ENCODE measurements around the gene ARID5B.

ARID5B gene

DNA sequence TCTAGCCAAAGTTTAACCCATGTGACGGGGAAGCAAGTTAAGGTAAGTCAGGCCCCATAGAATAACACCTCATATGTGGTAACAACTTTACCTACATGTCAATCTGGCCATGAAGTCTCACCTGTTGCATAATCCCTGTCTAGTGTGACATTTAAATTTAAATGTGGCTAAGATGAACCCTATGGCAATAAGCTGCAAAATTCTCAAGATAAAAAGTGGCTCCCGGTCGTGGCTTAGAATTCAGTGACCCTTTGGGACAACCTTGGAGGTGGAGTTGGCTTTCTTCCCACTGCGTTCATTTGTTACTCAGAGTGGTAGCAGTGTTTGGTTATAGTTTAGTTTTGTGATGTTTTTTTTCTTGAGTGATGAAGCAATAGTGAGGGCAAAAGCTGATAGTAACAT is 90.6 kb downstream of the ARID5B start:
- no peak for DNase-seq

DNA sequence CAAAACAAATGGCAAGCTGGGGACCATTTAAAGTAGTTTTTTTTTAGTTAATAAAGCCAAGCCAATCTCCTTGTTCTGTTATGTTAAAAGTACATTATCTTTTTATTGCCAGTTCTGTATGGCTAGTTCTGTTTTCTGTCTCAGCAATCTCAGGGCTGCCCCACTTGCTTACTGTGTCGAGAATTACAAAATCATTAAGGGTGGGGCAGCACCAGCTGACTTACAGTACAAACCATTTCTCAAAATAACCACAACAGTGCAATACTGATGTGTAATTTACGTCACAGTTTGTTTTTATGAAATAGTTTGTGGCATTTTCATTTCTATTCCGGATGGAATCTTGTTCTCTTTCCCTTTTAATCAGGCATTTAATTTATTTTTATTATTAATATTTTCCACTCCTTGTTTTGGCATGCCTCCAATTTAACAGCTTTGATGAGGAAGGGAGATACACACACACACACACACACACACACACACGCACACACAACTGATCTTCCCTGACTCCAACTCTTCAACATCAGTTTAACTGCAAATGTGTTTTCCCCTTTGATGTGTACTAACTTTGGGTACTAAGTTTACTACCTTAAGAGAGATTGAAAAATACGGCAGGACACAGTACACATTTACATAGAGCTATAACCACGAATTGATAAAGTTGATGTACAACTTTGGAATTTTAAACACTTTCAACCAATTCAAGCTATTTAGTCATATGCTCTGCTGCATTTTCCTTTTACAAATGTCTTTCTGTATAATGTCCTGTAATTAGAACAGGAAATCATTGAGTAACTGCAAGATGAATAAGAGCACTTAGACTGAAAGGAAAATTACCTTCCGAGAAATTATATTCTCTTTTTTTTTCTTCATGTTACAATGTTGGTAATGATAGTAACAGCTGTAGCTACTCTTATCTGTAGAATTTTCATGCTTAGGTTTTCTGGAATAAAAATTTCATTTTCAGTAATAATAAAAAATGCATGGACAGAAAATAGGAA is 91.5 kb downstream of the ARID5B start:
- peak; percentile 70 for DNase-seq

GRCh38 chr10:61993711-61994401 is 92.4 kb downstream of the ARID5B start:
- DNase-seq = peak; percentile 80

DNA sequence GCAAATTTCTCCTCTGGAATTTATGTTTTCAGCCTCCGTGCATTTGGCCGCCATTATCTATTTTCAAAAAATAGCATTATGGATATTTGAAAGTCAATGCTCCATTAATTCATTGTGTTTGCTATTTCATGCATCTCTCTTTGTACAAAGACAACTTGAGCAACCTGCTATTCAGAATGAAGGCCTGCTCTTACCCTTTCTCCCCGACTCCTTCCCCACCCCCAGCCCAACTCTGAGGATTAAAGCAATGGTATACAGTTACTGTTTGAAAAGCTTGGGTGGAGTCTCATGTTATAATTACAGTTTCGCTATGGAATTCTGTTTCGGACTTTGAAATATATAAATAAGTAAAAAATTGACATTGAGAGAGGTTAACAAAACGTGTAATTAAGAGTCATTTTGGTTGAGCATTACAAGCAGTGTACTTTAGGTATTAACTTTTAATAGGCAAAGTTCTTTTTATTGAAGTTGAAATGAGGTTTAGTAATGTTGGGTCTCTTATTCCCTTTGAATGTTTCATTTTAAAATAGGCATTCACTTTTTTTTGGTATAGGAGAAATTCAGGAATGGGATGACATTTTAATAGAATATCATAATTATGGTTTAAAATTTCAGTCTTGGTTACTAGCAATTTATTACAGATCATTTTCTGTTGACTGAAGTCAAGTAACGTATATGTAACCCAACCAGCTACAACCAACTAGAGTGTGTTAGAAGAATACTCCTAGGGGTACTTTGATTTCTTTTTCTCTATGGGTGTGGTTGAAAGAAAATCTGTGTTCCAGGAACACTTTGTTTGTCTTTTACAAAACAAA is 93.1 kb downstream of the ARID5B start:
- DNase-seq = peak; percentile 52

DNA sequence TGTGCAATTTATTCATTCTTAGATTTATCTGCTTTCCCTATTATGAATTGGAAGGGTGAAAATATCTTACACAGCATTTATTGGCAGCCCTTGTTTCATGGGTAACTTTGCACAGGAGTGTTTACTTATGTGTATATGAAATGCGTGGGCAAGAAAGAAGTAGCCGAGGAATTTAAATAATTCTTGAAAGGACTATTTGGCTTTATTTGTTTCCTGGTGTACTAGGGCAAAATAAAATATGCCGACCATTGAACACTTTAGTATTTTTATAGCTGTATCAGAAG is 93.7 kb downstream of the ARID5B start:
- no peak for DNase-seq

DNA sequence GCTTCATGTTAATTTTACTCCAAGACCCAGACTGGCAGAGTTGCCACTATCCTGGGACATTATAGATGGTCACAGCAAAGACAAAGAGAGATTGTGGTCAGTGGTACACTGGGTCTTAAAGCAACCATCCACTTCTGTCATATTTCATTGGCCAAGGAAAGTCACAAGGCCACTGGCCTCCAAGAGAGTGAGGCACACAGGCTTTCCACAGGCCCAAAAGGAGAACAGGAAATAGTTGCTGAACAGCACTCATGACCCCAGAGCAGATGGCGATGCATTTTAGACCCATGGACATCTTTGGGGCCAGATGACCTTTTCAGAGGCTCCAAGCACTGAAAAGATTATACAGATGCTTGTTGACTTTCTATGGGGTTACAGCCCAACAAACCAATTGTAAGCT is 97.4 kb downstream of the ARID5B start:
- no peak for DNase-seq

GRCh38 chr10:62000037-62000603 is 98.6 kb downstream of the ARID5B start:
- no peak for DNase-seq

DNA sequence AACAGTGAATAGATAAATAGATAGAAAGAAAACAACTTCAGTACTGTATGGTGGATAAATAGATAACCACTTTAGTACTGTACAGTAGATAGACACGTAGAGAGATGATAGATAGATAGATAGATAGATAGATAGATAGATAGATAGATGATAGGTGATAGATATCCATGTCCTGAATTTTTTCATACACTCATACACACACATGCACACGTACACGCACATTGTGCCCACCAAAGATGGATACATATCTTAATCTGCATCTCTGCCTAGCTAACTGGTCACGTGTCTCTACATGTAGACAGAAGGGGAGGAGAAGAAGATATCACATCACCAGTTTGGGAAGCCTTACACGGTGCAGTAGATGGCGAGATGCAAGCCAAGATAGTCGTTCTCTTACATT is 99.2 kb downstream of the ARID5B start:
- DNase-seq = no peak

GRCh38 chr10:62001898-62002297 is 100.4 kb downstream of the ARID5B start:
- no peak for DNase-seq

GRCh38 chr10:62002753-62003152 is 101.3 kb downstream of the ARID5B start:
- no peak for DNase-seq

DNA sequence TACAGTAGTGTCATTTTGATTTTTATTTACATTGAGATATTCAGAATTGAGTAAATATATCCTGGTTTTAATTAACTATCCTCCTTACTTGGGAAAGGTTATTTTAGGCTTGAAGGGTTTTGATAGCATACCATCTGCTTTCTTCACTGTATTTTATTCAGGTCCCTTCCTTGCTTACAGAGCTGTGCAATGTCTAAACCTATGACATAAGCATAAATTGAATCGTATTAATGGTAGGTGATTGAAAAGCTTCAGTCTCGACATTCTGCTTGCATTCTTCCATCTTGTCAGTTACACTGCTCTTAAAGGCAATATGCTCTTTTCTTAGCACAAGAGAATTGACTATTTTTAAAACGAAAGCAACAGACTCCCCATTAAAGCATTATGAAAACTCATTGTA is 102.5 kb downstream of the ARID5B start:
- no peak for DNase-seq

GRCh38 chr10:62005281-62005680 is 103.8 kb downstream of the ARID5B start:
- no peak for DNase-seq

DNA sequence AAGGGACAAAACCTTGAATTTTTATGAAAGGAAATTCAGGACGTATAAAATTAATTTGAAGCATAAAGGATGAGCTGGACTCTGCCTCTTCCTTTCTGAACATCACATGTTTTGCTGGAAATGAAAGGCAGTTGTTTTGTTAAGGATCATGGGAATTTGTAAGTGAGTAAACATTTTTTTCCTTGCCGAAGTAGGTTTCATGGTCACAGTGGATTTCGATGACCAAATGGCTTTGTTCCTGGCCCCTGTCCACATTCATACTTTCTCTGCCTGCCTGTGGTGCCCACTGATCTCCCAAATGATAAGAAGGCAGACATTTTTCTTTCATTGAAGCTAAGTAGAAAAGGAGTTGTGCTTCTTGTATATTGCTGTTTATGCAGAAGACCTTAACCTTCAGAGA is 104.2 kb downstream of the ARID5B start:
- DNase-seq = no peak

- DNase-seq = no peak
These were observed 105.6 kb downstream of the ARID5B start for GRCh38 chr10:62007145-62007544.

DNA sequence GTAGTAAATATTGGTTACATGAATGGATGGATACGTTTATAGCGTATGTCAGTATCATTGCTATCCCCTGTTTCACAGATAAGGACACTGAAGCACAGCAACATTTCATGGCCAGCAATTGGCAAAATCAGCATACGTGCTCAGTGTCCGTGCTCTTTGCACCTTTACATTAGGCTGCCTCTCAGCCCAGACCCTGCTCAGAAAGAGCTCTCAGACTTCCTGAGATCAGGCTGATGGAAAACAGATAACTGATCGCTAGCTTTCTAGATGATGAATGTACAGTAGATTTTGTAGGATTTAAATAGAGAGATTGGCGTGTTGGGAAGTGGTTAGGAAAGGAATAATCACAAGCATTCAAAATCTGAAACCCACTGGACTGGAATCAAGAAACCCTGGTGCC is 106.7 kb downstream of the ARID5B start:
- no peak for DNase-seq

DNA sequence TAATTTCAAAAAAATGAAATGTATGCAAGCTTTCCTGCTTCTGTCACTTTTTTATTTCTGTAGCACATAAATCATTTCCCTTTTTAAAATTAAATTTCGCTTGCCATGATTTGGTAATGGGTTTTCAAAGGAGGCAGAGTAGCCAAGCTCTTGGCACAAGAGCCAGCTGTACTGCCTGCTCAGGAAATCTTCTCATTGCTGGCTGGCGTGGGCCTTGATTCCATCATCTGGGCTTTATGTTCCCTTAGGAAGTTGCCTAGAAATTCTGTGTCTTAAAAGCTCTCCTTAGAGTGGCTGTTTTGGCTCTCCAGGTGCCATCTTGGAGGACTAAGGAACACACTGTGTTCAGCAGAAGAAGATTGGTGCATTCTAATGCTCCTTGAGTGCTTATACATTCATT is 107.4 kb downstream of the ARID5B start:
- no peak for DNase-seq

- DNase-seq = no peak
These were observed 108.9 kb downstream of the ARID5B start for GRCh38 chr10:62010366-62010765.

GRCh38 chr10:62011558-62011957 is 110.1 kb downstream of the ARID5B start:
- no peak for DNase-seq

GRCh38 chr10:62012318-62012717 is 110.8 kb downstream of the ARID5B start:
- no peak for DNase-seq

- DNase-seq = no peak
These were observed 113.0 kb downstream of the ARID5B start for GRCh38 chr10:62014510-62014909.

DNA sequence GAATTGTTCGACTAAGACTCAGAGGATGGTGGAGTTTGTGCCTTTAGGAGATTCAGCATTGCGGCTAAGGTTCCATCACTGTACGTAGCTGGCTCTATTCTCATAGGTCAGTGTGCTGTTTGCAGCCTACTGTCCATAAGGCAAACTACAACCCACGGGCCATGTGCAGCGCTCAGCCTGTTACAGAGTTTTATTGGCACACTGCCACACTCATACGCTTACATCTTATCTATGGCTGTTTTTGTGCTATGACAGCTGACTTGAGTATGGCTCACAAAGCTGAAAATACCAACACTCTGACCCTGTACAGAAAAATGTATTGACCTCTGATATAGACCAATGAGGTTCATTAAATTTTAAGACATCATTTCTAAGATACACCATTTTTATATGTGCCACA is 114.5 kb downstream of the ARID5B start:
- DNase-seq = no peak

DNA sequence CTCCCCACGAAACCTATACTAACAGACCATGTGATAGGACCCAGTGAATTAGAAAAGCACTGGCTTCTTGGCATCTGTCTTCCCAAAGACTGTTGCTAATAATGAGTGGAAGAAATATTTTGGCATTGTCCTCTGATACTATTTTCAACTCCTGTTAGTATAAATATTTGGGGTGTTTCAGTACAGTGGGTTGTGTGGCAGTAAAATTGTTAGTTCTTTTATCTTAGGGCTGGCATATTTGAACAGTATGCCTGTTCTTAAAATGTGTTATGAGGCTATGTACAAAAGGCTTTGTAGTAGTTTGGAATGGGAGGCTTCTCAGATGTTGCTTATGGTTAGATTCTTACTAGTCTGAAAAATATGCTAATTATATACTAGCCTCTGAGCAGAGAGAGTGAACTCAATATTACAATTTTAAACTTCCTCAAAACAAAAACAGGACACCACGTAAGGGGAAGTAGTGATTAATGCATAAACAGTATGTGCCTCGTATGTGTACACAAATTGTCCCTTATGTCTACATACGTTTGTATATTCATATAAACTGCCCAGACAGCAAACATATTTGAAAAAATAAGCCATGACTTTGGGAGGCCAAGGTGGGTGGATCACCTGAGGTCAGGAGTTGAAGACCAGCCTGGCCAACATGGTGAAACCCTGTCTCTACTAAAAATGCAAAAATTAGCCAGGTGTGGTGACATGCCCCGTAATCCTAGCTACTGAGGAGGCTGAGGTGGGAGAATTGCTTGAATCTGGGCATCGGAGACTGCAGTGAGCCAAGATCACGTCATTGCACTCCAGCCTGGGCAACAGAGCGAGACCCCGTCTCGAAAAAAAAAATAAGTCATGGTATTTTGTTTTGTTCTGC is 115.4 kb downstream of the ARID5B start:
- no peak for DNase-seq

All from NCI-H748 treated with DMSO at 0.1 percent for 48 hours (cell line).